ENCODE results near the gene ADAMTSL1. TPM values are rescaled to one million over a fixed set of nuclear protein-coding genes. Genes with fewer than 3 reads are reported as not detected.
A peak's percentile ranks its signal among the peaks of the same experiment; 100 is the strongest.

ADAMTSL1 gene
- total RNA-seq, 4 donors from 2014 or later, result 21.3 to 138 (median 125) TPM

DNA sequence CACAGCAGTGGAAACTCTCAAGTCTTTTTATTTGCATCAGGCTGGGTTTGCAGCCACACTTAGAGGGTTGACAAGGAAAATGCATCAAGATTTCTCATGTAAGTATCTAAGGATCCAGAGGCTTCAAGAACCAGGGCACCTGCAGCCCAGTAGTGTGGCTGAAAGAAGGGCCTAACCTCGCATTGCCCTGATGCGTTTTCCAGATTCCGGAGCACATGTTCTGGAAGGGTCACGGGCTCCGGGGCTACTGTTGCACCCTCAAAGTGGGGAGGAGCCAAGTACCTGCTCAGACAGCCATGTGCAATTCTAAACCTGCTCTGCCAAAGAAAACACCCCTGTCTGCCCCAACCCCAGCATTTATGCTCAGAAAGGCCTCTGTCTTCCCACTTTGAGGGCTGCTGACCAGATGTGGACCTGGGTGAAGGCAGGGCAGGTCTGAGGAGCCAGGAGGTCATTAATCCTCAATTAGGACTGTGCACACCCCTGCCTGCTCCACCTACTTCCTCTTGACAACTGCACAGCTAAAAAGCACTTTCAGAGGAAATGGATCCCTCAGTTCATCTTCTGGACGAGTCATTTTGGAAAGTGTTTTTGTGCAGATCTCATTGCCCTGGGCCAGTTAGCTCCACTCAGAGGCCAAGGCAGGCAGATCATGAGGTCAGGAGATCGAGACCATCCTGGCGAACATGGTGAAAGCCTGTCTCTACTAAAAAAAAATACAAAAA is 448.4 kb downstream of the ADAMTSL1 start:
- H3K9me3 ChIP-seq, result no peaks in the 10 kb centered on the region
- H3K27ac ChIP-seq, result peak overlapping the region in 2 of 4 donors; percentile 1 to 9
- no peak overlapping the region for H3K4me3 ChIP-seq
- peaks cover 0 to 29% (median 13%) of the 10 kb centered on the region in 3 donors for H3K4me1 ChIP-seq
- 22 to 50% methylated on average over 1 of the region's 8 CpGs for WGBS, 2 donors (ENCODE audit: low coverage in 1 of 2)
- ATAC-seq, result no peak
- no peak for TF ChIP-seq POLR2AphosphoS5 (IDR thresholded peaks at IDR 0.05)
- TF ChIP-seq POLR2A (IDR thresholded peaks at IDR 0.05), result no peak
- TF ChIP-seq, protein P1, sequence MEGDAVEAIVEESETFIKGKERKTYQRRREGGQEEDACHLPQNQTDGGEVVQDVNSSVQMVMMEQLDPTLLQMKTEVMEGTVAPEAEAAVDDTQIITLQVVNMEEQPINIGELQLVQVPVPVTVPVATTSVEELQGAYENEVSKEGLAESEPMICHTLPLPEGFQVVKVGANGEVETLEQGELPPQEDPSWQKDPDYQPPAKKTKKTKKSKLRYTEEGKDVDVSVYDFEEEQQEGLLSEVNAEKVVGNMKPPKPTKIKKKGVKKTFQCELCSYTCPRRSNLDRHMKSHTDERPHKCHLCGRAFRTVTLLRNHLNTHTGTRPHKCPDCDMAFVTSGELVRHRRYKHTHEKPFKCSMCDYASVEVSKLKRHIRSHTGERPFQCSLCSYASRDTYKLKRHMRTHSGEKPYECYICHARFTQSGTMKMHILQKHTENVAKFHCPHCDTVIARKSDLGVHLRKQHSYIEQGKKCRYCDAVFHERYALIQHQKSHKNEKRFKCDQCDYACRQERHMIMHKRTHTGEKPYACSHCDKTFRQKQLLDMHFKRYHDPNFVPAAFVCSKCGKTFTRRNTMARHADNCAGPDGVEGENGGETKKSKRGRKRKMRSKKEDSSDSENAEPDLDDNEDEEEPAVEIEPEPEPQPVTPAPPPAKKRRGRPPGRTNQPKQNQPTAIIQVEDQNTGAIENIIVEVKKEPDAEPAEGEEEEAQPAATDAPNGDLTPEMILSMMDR (IDR thresholded peaks at IDR 0.05), result no peak
- no peak for TF ChIP-seq EP300 (IDR thresholded peaks at IDR 0.05)
- H3K27me3 ChIP-seq, result no peaks in the 10 kb centered on the region
- no peaks in the 10 kb centered on the region for H3K36me3 ChIP-seq

DNA sequence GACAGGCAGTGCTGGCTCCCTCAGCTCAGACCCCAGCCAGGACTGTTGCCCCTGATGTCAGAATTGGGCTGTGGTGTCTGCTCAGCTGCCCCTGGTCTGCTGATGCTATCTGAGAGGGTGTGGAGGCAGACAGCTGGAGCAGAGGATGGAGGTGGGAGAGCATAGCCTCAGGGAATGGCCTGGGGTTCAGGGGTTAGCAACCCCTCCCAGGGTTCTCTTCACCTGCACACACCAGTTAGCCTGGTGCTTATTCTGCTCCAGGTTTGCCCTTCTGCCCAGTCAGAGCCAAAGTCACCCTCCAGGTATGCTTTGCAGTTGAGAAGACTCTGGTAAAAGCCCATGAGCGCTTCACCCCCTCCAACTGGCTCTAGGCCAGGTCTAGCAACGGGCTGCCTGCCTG is 449.2 kb downstream of the ADAMTSL1 start:
- H3K27me3 ChIP-seq, result no peaks in the 10 kb centered on the region
- no peak overlapping the region for H3K27ac ChIP-seq
- WGBS, 2 donors (ENCODE audit: low coverage in 1 of 2), result 49% methylated on average over 2 of the region's 2 CpGs; no CpG with 5 or more reads in 1 of the 2 donors
- H3K9me3 ChIP-seq, result no peaks in the 10 kb centered on the region
- no peak for TF ChIP-seq POLR2A (IDR thresholded peaks at IDR 0.05)
- no peak for TF ChIP-seq EP300 (IDR thresholded peaks at IDR 0.05)
- no peak for TF ChIP-seq POLR2AphosphoS5 (IDR thresholded peaks at IDR 0.05)
- TF ChIP-seq, protein P1 (IDR thresholded peaks at IDR 0.05), result no peak
- peaks cover 0 to 29% (median 13%) of the 10 kb centered on the region in 3 donors for H3K4me1 ChIP-seq
- H3K4me3 ChIP-seq, result no peak overlapping the region
- H3K36me3 ChIP-seq, result no peaks in the 10 kb centered on the region
- no peak for ATAC-seq

- ATAC-seq, result no peak
- 84 to 89% methylated on average over 3 to 5 of the region's 6 CpGs for WGBS, 2 donors (ENCODE audit: low coverage in 1 of 2)
- no peaks in the 10 kb centered on the region for H3K9me3 ChIP-seq
- peaks cover 0 to 29% (median 13%) of the 10 kb centered on the region in 3 donors for H3K4me1 ChIP-seq
- no peaks in the 10 kb centered on the region for H3K27me3 ChIP-seq
- H3K27ac ChIP-seq, result no peak overlapping the region
- TF ChIP-seq POLR2A (IDR thresholded peaks at IDR 0.05), result no peak
- H3K4me3 ChIP-seq, result no peak overlapping the region
- no peaks in the 10 kb centered on the region for H3K36me3 ChIP-seq
Observed at GRCh38 chr9:18923671-18924430, 449.9 kb downstream of the ADAMTSL1 start.

GRCh38 chr9:18925880-18926279 is 451.9 kb downstream of the ADAMTSL1 start:
- Histone ChIP-seq H3K9me3 (no peaks in the 10 kb centered on the region), H3K4me1 (peaks cover 0 to 18% (median 7%) of the 10 kb centered on the region in 3 donors), H3K36me3 (no peaks in the 10 kb centered on the region), H3K27ac (no peak overlapping the region), H3K27me3 (no peaks in the 10 kb centered on the region), H3K4me3 (no peak overlapping the region)
- TF ChIP-seq, protein P1 (IDR thresholded peaks at IDR 0.05), result no peak
- no peak for TF ChIP-seq POLR2A (IDR thresholded peaks at IDR 0.05)
- no peak for TF ChIP-seq POLR2AphosphoS5 (IDR thresholded peaks at IDR 0.05)
- no peak for TF ChIP-seq EP300 (IDR thresholded peaks at IDR 0.05)
- no peak for ATAC-seq

- H3K27ac ChIP-seq, result no peak overlapping the region
- TF ChIP-seq POLR2A (IDR thresholded peaks at IDR 0.05) (no peak), EP300 (IDR thresholded peaks at IDR 0.05) (no peak)
- TF ChIP-seq, protein P1 (IDR thresholded peaks at IDR 0.05), result no peak
- H3K4me1 ChIP-seq, result peaks cover 0 to 12% (median under 1%) of the 10 kb centered on the region in 3 donors
- H3K4me3 ChIP-seq, result no peak overlapping the region
- no peaks in the 10 kb centered on the region for H3K36me3 ChIP-seq
- ATAC-seq, result no peak
- H3K9me3 ChIP-seq, result no peaks in the 10 kb centered on the region
- 97% methylated on average over 3 of the region's 3 CpGs; no CpG with 5 or more reads in 1 of the 2 donors for WGBS, 2 donors (ENCODE audit: low coverage in 1 of 2)
- H3K27me3 ChIP-seq, result no peaks in the 10 kb centered on the region
Observed at GRCh38 chr9:18926513-18926912, 452.6 kb downstream of the ADAMTSL1 start.
